GM18517 (cell line): Measurements from ENCODE around the gene VAV2.
"Not testable (repeated sequence)": the region's sequence is repeated elsewhere in the genome, so short reads cannot be mapped to it uniquely, and the experiment has no call there.

ENCODE experiments used
- ATAC-seq: cut with Tn5 transposase; IDR thresholded peaks from one replicate; pipeline ENCODE4 v1.9.1; 2021; ENCODE audit warnings: mild to moderate bottlenecking, moderate library complexity; ENCODE audit not compliant: unreplicated experiment

The VAV2 gene

DNA sequence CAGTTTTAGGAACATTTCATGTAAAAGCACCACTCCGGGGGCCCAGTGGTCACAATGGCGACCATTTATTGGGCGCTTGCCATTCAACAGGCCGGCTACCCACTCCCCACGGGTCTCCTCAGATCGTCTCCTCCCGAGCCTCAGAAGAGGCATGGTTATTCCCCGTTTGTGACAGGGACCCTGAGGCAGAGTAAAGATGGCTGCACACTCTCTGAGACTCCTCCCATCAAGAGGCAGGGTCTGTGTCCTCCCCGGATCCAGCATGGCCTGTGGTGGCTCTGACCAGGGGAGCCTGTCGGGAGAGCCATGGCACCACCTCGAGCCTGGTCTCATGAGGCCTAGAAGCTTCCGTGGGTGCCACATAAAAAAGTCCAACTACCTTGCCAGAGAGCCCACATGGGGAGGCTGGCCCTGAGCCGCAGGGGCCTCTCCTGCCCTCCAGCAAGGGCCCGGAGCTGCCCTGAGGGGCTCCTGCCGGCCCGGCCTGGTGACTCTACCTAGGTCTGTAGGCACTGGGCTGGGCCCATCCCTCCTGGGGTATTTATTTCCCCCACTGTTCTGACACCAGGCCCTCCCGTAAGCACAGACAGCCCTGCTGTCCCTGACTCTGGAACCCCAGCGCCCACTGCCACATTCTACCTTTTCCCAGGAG is 90.8 kb downstream of the VAV2 start:
- no peak for ATAC-seq

DNA sequence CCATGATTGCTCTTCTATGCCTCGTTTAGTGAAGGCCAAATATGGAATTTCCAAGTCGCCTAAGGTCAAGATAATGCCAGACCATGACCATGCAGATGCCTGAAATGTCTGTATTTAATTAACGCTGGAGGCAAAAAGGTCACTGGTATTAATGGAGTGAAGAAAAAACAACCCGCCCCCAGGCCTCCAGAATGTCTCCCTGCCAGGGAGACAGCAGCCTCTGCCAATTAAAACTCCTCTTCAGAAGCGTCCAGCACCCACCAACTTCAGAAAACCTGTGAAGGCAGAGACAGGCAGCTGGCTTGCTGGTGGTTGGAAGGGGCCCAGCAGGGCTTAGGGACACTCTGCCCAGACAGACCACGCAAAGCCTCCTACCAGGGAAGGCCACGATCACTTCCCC is 94.4 kb downstream of the VAV2 start:
- ATAC-seq, result no peak

DNA sequence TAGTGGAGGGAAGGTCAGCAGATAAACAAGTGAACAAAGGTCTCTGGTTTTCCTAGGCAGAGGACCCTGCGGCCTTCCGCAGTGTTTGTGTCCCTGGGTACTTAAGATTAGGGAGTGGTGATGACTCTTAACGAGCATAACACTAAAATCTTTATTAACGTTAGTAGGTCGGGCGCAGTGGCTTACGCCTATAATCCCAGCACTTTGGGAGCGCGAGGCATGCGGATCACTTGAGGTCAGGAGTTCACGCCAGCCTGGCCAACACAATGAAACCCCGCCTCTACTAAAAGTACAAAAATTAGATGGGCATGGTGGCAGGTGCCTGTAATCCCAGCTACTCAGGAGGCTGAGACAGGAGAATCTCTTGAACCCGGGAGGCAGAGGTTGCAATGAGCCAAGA is 96.1 kb downstream of the VAV2 start:
- ATAC-seq, result not testable (repeated sequence)

DNA sequence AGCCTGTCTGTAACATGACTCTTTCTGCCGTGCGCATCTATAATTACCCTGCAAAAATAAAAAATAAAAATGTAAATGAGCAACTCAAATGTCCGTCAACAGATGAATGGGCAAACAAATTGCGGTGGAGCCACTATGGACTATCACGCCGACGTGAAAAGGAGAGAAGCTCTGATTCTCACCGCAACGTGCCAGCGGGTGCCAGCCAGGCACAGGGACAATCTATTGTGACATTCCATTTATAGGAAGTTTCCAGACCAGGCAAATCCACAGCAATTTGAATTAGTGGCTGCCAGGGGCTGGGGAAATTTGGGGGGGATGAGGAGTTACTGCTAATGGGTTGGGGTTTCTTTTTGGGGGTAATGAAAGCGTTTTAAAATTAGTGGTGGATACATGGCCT is 96.8 kb downstream of the VAV2 start:
- no peak for ATAC-seq

DNA sequence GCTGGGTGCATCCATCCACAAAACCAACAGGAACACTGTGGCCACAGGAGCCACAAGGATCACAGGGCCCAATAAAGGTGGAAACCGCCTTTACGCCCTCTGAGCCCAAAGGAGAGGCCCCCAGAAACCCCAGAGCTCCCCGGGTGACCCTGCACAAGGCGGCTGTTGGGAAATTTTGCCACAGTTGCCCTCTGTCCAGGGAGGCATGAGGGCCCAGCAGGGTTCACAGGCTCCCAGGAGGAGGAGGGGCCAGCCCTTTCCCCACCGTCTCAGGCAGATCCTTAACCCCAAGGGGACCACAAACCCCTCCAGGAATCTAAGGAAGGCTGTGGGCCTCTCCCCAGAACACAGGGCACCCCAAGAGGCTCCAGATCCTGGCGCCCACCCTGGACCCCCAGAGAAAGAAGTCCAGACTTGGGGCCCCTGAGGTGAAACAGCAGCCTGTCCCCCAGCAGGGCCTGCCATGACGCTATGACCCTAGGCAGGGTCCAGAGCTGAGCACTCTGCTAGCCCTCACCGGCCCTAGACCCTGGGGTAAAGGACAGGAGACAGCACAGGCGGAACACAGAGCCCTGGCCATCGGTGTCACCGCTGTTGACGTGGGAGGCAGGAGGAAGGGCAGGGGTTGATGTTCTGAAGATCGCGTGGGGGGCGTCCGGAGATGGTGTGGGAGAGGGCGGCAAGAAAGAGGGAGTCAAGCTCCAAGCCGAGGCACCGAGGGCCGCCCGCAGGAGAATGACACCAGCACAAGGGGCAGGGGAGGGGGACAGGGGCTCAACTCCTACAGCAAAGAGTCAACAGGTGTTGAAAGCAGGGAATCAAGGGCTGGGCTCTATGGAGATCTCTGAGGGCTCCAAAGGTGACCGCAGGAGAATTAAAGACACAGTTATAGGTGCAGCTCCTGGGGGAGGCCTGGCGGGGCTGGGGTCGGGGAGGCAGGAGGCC is 97.5 kb downstream of the VAV2 start:
- ATAC-seq, result no peak

DNA sequence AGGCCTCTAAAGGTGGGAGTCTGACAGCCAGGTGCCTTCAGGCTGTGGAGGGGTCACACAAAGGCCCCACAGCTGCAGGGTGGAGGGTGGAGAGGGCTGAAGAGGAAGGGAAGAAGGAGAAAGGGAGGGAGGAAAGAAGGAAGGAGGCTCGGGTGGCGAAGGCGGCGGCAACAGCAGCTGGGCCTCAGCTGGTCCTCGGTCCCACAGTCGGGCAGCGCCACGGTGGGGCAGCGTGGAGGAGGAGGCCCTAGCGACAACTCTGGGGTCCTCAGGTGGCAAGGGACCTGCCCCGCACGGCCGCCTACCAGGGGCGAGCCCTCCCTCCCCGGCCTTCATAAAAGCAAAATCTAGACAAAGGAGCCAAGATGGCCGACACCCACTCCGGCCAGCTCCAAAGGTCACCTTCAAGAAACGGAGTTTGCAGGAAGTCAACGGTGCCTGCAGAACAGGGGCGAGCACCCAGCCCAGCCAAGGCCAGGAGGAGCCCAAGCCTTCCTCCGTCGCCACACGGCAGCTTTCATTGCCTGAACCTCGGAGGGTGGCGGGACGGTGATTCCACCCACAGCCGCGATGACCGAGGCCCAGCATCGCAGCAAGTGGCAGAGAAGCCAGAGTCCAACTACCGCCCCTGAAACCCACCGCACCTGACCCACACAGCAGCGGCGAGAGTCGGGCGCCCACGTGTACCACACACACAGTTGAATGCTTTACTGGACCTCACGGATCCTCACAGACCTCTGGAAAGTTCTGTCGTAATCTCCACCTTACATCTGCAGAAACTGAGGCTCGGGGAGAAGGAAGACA is 98.7 kb downstream of the VAV2 start:
- ATAC-seq, result no peak

DNA sequence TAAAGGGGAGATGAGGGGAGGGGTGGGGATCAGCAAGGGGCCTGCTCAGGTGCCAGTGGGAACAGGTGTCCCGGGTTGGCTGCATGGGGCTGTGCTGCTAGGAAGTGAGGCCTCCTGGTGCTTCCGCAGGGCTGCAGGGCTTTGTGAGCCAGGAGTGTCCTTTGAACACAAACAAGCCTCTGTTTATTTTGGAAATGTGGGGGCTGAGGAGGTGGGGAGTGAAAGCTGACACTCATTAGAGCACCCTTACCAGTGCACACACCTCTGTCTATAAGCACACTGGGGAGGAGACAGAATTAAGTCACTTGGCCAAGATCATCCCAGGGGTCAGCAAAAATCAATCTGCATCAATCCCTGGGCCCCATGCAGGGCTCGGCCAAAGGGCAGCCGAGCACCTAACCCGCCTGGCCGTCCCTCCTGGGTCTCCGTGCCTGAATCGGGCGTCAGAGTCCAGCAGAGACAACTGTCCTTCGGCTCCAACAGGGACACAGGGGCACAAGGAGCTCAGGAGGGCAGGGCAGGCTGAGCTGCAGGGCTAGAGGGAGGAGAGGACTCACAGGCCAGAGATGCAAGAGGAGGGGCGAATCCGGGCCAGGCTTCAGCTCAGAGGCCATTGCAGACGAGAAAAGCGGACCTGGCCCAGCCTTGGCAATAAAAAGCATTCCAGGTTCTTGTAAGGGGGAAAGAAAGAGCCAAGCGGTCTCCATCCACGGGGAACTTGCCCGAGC is 99.8 kb downstream of the VAV2 start:
- ATAC-seq, result no peak

DNA sequence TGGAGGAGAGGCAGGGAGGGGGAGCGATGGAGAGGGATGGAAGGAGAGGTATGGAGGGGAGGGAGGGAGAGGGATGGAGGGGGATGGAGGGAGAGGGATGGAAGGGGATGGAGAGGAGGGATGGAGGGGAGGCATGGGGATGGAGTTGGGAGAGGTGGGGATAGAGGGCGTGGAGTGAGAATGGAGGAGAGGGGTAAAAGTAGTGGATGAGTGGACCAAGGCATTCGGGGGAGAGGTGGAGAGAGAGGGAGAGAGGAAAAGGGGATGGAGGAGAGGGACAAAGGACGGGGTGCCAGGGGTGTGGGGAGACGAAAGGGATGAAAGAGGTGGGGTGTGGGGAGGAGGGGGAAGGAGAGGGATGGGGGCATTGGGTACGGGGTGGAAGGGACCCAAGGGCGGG is 100.4 kb downstream of the VAV2 start:
- no peak for ATAC-seq

DNA sequence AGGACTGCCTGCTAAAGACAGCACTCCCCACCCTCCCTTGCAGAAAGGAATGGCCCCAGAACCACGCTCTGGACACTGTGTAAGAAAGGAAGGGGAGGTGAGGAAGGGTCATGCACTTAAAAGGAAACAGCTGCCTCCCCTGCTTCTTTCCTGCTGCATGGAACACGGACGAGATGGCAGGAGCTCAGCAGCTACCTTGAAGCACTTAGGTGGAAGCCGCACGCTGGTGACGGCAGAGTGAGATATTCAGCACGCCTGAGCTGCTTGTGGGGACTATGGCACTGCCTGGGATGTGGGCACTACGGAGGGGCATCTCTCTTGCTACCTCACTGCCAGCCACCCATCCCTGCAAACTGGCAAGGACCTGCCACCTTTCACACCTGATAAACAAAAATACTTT is 101.5 kb downstream of the VAV2 start:
- ATAC-seq, result no peak

DNA sequence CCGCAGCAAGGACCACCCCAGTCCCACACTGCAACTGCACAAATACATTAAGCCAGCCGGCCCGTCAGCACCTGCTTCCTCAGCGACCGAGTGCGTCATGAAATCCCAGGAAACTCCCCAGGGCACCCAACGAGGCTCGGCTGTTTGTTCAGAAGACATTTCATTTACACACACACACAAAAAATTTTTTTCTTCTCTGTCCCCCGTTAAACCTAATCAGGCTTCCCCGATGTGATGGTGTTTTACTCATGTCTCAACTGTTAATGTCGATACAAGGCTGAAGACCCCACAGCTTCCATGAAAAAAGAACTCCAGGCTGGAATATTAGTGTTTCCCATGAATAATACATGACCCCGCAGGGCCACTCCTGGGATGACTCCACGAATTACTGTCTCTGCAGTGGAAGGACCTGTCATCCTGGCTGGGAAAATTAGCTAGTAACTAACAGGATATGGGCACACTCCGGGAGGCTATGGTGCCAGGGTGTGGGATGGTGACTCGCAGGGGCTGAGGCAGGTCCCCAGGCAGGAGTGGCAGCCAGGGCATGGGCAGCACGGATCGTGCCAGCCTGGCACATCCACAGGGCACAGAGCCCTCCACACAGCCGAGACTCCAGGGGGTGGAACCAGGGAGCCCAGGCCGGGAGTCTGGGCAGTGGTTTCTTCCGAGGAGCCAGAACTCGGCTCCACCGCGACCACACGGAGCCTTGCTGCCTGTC is 102.4 kb downstream of the VAV2 start:
- ATAC-seq, result no peak

DNA sequence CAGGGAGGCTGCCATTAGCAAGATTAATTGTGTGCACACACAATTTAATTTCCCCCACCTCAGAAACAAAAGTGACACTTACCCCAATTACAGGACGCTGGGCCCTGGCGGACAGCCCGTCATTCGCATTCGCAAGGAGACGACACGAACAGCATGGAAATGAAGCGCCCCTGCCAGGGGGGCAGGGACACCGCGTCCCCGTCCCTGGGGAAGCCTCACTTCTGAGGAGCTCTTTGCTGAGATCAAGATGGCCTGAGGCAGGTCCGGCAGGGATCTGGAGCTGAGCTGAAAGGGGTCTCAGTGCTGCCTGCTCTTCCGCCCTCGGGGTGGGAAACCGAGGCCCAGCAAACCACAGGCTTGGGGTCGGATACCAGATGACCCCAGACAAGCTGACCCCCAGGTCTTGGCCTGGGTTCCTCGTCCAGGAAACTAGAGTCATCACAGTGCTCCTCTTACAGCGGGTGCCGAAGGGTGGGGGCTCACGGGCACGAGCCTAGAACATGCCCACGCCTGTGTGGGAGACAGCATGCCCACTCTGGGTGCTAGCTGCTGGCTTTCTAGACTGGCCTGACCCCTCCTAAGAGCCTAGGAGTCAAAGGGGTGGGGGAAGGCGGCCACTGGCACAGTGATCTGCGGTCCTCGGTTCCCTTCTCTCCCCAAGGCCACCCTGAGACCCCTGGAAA is 103.2 kb downstream of the VAV2 start:
- no peak for ATAC-seq

DNA sequence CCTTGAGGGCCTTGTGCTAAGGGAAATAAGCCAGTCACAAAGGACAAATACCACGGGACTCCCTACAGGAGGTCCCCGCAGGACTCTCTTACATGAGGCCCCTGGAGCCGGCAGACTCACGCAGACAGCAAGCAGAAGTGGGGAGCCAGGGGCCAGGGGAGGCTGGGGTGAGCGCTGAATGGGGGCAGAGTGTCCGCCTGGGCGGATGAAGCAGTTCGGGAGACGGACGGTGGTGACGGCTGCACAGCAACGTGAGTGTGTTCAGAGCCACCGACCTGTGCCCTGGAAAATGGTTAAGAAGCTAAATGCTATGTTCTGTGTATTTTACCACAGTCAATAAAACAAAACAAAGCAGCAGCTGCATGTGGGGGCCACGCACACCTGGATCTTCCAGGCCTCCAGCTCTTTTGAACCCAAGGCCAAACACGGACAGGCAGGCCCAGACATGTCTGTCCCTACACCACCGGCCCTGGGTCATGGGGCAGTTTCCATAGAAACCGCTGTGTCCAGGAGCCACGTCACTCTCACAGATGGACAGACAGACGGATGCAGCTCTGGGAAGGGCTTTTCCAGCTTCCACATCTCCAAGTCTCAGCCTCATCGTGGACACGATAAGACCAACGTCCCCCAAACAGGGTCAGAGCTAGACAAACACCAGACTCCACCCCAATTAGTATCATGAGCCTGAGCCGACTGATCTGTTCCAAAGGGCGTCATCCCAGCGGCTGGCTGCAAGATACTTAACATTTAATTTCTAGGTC is 103.9 kb downstream of the VAV2 start:
- ATAC-seq, result no peak

DNA sequence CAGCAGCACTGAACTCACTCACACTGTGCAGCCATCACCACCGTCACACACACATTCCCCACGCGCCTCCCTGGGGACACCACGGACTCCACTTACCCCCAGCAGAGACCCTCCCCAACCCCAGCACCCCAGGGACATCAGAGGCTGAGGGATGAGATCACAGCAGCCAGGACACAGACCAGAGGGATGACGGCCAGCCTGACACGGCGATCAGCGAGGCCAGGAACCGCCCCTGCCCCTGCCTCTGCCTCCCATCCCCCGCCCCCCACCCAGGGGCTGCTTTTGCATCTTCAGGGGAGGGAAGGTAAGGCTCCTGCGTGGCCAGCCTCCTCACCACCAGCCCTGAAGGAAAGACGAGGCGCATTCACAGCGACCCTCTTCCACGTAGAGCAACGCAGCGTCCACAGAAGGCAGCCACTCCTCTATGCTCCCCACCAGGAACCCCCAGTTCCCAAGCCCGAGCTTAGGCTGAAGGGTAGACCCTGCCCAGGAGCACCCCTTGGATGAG is 104.5 kb downstream of the VAV2 start:
- no peak for ATAC-seq

DNA sequence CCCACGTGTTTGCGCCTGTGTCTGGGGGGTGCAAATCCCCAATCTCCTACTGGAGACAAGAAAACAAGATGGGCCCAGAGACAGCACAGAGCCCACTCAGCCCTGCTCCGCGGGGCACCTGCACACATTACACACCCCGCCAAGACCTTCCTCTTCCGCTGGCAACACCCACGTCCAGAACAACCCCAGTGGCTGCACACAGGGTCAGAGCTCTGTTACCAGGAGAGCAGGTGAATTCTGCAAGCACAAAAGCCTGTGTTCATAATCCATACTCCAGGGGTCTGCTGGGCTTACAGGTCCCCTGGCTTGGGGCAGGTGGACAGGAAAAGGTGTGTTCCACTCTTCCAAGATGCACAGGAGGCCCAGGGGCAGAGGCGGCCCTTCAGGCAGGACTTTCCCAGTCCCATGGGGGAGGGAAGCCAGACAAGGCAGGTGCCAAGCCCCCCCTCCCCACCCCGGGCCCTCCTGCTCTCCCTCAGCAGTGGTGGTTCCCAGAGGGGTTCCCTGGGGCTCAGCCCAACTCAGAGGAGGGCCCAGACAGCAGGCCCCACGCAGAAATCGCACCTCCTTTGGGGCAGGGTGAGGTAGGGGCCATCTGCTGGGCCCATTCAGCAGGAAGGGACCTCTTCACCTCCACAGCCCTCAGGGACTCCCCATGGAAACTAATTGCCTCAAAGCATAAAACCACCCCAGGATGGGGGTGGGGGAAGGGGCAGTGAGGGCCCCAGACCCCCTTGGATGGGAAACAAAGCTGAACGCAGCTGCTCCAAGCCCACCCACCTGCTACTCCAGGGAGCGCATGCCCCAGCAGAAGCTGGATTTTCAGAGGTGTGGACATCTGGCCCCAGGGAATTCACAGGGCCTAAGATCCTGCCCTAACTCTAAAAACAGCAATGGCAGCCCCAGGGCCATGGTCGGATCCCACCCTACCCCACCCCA is 105.3 kb downstream of the VAV2 start:
- no peak for ATAC-seq

DNA sequence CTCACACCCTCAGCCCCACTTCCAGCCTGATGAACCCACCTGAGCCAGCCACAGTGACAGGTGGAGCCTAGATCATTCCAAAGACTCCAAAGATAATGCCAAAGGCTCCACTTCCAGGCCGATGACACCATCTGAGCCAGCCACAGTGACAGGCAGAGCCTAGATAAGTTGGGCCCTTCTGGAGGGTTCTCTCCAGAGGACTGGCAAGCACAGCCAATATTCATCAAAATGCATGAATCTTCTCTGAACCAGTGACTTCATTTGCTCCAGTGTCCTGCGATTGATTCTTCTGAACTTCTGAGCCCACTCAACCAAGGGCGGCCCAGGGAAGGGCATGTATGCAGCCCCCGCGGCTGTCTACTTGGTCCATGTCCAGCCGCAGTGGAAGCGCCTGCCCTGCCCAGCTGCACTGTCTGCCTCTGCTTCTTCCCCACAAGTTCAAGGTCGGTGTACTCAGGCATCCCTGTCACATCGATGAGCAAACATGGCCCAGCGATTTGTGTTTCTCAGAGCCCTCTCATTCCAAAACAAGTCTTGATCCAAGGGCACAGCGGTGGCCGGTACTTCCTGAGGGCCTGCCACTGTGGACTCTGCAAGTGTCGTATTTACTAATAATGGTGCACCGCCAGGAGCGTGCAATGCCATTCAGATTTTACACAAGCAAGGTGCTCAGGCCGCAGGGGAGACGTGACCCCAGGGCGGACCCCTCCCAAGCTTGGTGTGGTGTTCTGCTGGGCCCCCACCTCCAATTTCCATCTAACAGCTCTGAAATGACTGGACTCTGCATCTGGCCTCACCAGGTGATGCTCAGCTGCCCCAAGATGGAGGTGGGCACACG is 107.0 kb downstream of the VAV2 start:
- no peak for ATAC-seq

DNA sequence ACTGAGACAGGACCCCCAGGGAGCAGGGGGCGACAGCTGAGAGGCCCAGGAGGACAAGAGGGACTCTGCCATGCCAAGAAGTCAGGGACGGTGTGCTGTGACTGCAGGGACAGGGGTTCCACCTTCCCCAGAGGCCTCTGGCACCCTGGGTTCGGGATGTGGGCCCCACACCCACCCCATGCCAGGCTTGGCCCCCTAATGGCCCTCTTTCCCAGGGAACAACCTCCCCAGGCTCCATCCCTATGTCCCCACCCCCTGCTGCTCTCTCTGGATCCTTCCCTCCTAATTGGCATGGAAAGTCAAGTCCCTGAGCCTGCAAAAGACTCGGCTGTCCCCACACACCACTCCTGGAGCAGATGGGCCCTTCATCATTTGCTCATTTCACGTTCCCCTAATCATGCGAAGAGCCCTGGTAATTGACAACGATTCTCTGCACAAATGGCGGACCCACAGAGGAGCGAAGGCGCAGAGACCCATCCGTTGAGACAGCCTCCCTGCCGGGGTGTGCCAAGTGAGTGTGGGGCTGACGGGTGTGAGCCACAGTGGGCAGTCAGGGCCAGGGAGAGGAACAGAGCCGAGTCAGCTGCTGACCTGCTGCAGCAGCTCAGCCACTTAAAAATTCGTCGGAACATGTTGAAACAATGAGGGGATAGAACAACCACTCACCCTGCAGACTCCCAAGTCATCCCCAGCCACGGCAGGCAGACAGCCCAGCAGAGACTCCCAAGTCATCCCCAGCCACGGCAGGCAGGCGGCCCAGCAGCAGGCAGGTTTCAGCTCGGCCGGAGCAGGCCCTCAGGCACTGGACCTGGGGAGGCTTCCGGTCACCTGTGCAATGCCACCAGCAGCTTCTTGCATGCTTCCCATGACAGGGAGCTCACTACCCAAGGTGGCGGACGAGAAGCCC is 109.0 kb downstream of the VAV2 start:
- no peak for ATAC-seq
